Left lung (tissue), 10 donors: ENCODE results near the gene PAQR8. TPM values are rescaled to one million over a fixed set of nuclear protein-coding genes. Genes with fewer than 3 reads are reported as not detected.

Source experiments
- ATAC-seq: fragments of 200-7000 bp; cut with Tn5 transposase; one replicate; pipeline ENCODE4 v1.9.1; 2020; ENCODE audit warnings: moderate library complexity
- DNase-seq, 4 donors: peaks; one replicate each; pipeline ENCODE4 v3.0.0-alpha.2; 2013 to 2020
- H3K27ac ChIP-seq, 2 donors: fragments of 200-600 bp; sonication (generic) in 1 of 2; one replicate each; pipeline versions ENCODE4 v1.5.0 to v1.8.0; 2020 to 2021
- H3K27me3 ChIP-seq, 2 donors: fragments of 200-600 bp; sonication (generic) in 1 of 2; one replicate each; pipeline versions ENCODE4 v1.5.0 to v1.8.0; 2020 to 2021
- H3K36me3 ChIP-seq, 2 donors: fragments of 200-600 bp; sonication (generic) in 1 of 2; one replicate each; pipeline versions ENCODE4 v1.5.0 to v1.8.0; 2020 to 2021
- H3K4me1 ChIP-seq, 2 donors: fragments of 200-600 bp; one replicate each; pipeline ENCODE4 v1.8.0; 2021
- H3K4me3 ChIP-seq, 2 donors: fragments of 200-600 bp; sonication (generic) in 1 of 2; one replicate each; pipeline versions ENCODE4 v1.5.0 to v1.8.0; 2020 to 2021; ENCODE audit warnings: mild to moderate bottlenecking in 1 of 2
- H3K9me3 ChIP-seq, 2 donors: fragments of 200-600 bp; sonication (generic) in 1 of 2; one replicate each; pipeline versions ENCODE4 v1.5.0 to v1.8.0; 2020 to 2021
- CTCF ChIP-seq, 2 donors: fragments of 200-600 bp; sonication (generic) in 1 of 2; IDR thresholded peaks; one replicate each; pipeline versions ENCODE4 v1.5.0 to v1.8.0; 2021; ENCODE audit warnings: antibody characterized with exemption in 2 of 2
- intact Hi-C, 2 donors: fragments of 100-400 bp; cut with DNase I; formaldehyde crosslinking; loops; one replicate each; pipeline versions ENCODE4 v1.11.2 to v1.14.2; 2022
- polyA plus RNA-seq, 6 donors: library from polyadenylated mRNA; unstranded; fragments of 120-200 nt; gene quantifications; one replicate each; pipeline ENCODE4 v1.2.1, GENCODE V29; 2013; ENCODE audit not compliant: insufficient read length in 6 of 6
- total RNA-seq, 2 donors: library from RNA; stranded (reverse); fragmentation: NEBNext Ultra II Directional; extraction: Animal tissue kit (Norgen Biotek cat#: 25700); gene quantifications; one replicate each; pipeline ENCODE4 v1.2.1, GENCODE V29; 2021
- donor health status: DM: no; HTN: yes; CAD: no.
- donor health status: DM: no; HTN: no; CAD: no.

Gene PAQR8
- total and polyA plus RNA-seq, 8 donors: 9.3 to 22.9 (median 16.6) TPM

- peak; percentile 84 for ATAC-seq
Observed at GRCh38 chr6:52389626-52390360, 27.8 kb downstream of the PAQR8 start.

DNA sequence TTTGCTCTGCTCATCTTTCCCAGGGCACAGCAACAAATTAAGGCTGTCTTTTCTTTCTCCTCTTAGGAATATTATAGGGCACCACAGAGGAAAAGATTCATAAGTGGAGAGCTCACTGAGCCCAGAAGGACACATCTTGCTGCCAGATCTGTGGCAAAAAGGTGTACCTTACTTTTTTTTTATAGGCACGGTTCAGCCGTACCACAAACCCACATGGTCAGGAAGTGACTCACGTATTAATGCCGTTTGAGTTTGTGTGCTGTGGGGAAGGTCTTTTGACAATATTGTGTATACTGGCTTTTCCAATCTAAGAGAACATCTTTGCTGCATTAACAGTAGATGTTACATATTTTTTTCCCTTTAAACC, 28.4 kb downstream of the PAQR8 start:
- Histone ChIP-seq H3K9me3 (no peaks in the 10 kb centered on the region), H3K27ac (peak overlapping the region in 1 of 2 donors; percentile 63), H3K36me3 (no peaks in the 10 kb centered on the region), H3K4me1 (peaks cover 6 to 27% of the 10 kb centered on the region in 2 donors), H3K4me3 (no peak overlapping the region), H3K27me3 (no peaks in the 10 kb centered on the region)
- intact Hi-C loops: no loop called here
- no peak for TF ChIP-seq CTCF (IDR thresholded peaks at IDR 0.05)
- peak; percentile 70 for ATAC-seq
- DNase-seq: no peak

More at GRCh38 chr6:52389626-52390360, 27.8 kb downstream of the PAQR8 start:
- no peak for TF ChIP-seq CTCF (IDR thresholded peaks at IDR 0.05)
- Histone ChIP-seq H3K9me3 (no peaks in the 10 kb centered on the region), H3K4me3 (no peak overlapping the region), H3K27ac (peak overlapping the region; percentile 30 to 63), H3K36me3 (no peaks in the 10 kb centered on the region), H3K27me3 (no peaks in the 10 kb centered on the region), H3K4me1 (peaks cover 6 to 27% of the 10 kb centered on the region in 2 donors)
- DNase-seq: peak in 3 of 4 donors; percentile 53 to 76 (median 56)
- intact Hi-C loops: no loop called here

GRCh38 chr6:52391599-52391998, 29.6 kb downstream of the PAQR8 start:
- Histone ChIP-seq H3K27ac (no peak overlapping the region), H3K27me3 (no peaks in the 10 kb centered on the region), H3K36me3 (no peaks in the 10 kb centered on the region), H3K4me1 (peaks cover 6 to 27% of the 10 kb centered on the region in 2 donors), H3K9me3 (no peaks in the 10 kb centered on the region), H3K4me3 (no peak overlapping the region)
- ATAC-seq (no peak), DNase-seq (no peak)
- TF ChIP-seq CTCF (IDR thresholded peaks at IDR 0.05): no peak
- intact Hi-C loops: no loop called here

GRCh38 chr6:52392944-52393343, 31.0 kb downstream of the PAQR8 start:
- Histone ChIP-seq H3K27ac (no peak overlapping the region), H3K4me1 (peaks cover 6 to 30% of the 10 kb centered on the region in 2 donors), H3K36me3 (no peaks in the 10 kb centered on the region), H3K27me3 (no peaks in the 10 kb centered on the region), H3K9me3 (no peaks in the 10 kb centered on the region), H3K4me3 (no peak overlapping the region)
- TF ChIP-seq CTCF (IDR thresholded peaks at IDR 0.05): no peak
- intact Hi-C loops: no loop called here
- ATAC-seq (no peak), DNase-seq (no peak)

- intact Hi-C loops: no loop called here
- ATAC-seq (no peak), DNase-seq (no peak)
- Histone ChIP-seq H3K27me3 (no peaks in the 10 kb centered on the region), H3K4me3 (no peak overlapping the region), H3K9me3 (no peaks in the 10 kb centered on the region), H3K27ac (no peak overlapping the region), H3K4me1 (peaks cover 6 to 28% of the 10 kb centered on the region in 2 donors), H3K36me3 (no peaks in the 10 kb centered on the region)
- no peak for TF ChIP-seq CTCF (IDR thresholded peaks at IDR 0.05)
Observed at GRCh38 chr6:52393780-52394179, 31.8 kb downstream of the PAQR8 start.
